HG03439 (cell line): ENCODE data around the gene PSMB10.
"Not testable (repeated sequence)": the region's sequence is repeated elsewhere in the genome, so short reads cannot be mapped to it uniquely, and the experiment has no call there.

Experiments used
- ATAC-seq: cut with Tn5 transposase; IDR thresholded peaks from one replicate; pipeline ENCODE4 v1.9.1; 2021; ENCODE audit warnings: mild to moderate bottlenecking, moderate library complexity; ENCODE audit not compliant: unreplicated experiment

PSMB10 gene

DNA sequence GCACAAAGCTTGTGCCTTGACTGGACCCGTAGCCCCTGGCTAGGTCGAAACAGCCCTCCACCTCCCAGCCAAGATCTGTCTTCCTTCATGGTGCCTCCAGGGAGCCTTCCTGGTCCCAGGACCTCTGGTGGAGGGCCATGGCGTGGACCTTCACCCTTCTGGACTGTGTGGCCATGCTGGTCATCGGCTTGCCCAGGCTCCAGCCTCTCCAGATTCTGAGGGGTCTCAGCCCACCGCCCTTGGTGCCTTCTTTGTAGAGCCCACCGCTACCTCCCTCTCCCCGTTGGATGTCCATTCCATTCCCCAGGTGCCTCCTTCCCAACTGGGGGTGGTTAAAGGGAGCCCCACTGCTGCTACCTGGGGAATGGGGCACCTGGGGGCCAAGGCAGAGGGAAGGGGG, 8.5 kb downstream of the PSMB10 start:
- ATAC-seq = no peak

DNA sequence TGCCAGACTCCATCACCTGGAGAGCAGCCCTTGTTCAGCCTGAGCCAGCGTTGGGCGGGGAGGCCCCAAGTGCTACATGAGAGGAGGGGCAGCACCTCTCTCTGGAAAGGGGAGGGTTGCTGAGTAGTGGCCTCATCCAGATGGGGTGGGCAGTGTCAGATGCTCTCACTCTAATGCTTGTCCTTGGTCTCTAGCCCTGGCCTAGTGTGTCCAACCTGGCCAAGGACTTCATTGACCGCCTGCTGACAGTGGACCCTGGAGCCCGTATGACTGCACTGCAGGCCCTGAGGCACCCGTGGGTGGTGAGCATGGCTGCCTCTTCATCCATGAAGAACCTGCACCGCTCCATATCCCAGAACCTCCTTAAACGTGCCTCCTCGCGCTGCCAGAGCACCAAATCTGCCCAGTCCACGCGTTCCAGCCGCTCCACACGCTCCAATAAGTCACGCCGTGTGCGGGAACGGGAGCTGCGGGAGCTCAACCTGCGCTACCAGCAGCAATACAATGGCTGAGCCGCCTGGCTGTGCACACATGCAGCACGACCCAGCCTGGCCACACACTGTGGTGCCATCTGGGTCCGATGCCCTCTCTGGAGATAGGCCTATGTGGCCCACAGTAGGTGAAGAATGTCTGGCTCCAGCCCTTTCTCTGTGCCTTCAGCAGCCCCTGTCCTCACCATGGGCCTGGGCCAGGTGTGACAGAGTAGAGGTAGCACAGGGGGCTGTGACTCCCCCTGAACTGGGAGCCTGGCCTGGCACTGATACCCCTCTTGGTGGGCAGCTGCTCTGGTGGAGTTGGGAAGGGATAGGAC, 9.3 kb downstream of the PSMB10 start:
- ATAC-seq = no peak

DNA sequence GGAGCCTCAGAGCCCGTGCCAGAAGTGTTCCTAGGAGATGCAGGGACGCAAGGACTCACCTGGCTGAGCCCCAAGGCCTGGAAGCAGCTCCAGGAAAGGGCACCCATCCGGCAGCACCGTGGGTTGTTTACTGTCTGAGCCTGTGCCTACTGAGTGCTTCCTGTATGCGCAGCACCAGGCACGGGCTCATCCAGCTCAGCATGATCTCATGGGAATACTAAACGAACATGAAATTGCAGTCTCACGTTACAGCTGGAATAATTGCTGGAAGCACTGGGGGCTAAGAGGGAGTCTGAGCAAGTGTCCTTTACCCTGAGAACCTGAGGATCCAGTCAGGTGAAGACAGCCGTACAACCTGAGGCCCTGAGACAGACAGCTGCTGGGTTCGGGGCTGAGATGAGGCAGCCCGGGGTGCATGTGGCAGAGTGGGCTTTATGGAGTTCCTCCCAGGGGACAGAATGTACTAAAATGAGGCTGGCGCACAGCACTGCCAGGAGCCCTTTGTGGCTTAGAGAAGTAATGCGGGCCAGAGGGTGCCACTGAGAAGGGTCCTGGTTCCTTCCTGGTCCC, 10.4 kb downstream of the PSMB10 start:
- ATAC-seq = no peak

DNA sequence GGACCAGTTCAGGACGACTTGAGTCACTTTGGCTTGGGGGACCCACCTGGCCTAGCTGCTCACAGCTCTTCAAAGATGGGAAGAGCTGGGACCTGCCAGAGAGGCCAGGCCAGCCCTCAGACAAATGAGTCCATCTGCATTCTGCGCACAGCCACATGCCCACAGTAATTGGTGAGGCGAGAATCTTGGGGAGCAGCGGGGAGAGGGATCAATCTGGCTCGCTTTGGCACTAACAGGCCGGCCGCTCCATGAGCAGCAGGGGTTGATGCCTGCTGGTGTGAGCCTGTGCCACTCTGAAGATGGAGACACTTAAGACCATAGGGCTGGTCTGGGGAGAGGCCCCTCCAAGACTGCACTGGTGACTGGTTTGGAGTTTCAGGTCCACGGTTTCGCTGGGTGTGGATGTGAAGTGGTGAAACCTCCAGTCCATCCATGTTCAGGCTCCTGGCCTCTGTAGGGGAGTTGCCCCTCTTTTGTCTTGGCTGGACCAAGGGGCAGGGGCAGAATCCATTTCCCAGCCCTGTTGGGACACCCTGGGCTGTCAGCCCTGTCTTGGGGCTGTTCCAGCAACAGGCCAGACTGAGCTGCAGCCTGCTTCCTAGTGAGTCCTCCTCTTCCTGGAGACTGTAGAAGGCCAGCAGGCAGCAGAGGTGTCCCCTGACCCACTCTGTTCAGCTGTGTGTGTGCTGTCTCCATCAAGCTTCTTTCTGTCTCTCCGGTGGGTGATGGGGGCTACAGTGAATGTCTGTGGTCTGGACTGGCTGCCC, 12.3 kb downstream of the PSMB10 start:
- ATAC-seq = no peak

GRCh38 chr16:67923414-67924116, 13.1 kb downstream of the PSMB10 start:
- ATAC-seq = no peak

DNA sequence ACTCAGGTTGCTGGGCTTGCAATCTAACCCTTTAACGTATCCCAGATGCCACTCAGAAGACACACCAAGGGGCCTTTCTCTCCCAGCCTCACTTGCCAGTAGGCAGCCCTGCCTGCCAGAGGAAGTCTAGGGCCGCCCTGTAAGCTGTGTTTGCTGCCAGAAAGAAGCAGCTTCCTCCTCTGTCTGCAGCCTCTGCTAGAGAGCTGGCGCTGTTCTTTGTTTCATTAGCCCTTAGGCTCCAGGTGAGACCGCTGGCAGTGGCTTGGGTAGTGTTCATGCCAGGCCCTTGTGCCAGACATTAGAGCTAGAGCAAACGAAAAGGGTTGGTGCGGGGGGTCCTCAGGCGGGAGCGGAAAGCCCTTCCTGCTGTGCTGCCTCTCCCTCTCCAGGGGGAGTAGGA, 13.9 kb downstream of the PSMB10 start:
- no peak for ATAC-seq

DNA sequence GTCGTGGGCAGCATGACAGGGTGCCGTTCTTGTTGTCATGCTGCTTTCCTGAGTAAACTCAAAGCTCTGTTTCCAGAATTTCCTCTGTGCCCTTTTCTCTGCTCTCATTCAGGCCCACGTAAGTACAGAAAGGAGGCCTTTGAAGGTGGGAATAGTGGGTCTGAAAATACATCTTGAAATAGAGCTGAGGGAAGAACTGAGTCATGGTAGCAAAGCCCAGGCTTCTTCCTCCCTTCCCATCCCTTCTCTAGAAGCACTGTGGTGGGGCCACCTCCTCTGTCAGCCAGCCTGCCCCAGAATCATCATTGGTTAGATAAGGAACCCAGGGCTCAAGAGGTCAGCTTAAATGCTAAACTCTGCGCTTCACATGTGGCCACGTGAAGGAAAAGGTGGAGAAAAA, 14.4 kb downstream of the PSMB10 start:
- ATAC-seq = no peak

- no peak for ATAC-seq
These were observed 16.9 kb downstream of the PSMB10 start for GRCh38 chr16:67919622-67920221.

DNA sequence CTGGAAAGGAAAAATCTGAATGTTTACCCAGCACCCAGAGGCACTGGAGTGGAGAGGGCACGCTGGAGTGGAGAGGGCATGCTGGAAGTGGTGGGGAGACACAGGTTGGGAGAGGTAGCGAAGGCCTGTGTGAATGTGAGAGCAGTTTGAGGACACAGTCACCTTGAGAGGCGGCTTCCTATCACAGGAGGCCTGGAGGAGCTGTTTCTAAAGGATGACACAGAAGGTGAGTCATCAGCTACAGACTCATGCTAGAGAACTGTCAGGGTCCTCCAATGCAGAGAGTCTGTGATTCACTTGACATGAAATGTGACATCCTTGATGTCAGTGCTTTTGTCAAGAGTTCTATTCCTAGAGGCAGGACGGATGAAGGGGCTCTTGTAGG, 18.8 kb downstream of the PSMB10 start:
- no peak for ATAC-seq

DNA sequence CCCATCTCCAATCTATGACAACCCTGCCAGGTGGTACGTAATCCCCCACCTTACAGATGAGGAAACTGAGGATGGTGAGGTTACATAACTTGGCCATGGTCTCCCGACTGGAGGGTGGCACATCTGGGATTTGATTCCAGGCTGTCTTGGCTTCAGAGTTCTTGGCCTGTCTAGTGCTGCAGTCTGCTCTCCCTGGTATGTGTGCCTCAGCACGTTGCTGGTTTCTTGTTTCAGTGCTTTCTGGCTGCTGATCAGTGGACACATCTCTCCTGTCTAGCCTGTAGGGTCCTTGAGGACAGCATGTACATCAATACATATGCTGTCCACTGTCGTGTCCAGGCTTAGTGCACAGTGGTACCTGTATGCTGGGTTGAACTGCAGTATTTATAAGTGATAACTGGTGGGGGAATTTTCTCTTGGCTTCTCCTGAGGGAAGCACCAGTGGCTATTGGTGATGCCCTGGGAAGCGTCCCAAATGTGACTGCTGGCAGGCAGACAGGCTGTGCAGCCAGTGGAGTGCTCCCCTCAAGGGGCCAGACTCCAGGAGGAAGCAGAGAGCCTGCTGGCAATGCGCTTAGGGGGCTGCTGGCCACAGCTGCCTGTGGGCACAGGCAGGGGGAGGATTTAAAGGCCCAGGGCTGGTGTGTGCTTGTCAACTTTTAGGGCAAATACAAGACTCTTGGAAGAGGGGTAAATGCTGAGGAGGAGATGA, 19.4 kb downstream of the PSMB10 start:
- no peak for ATAC-seq

GRCh38 chr16:67915831-67916723, 20.6 kb downstream of the PSMB10 start:
- ATAC-seq = no peak

- ATAC-seq = not testable (repeated sequence)
These were observed 21.2 kb downstream of the PSMB10 start for GRCh38 chr16:67915496-67915769.

DNA sequence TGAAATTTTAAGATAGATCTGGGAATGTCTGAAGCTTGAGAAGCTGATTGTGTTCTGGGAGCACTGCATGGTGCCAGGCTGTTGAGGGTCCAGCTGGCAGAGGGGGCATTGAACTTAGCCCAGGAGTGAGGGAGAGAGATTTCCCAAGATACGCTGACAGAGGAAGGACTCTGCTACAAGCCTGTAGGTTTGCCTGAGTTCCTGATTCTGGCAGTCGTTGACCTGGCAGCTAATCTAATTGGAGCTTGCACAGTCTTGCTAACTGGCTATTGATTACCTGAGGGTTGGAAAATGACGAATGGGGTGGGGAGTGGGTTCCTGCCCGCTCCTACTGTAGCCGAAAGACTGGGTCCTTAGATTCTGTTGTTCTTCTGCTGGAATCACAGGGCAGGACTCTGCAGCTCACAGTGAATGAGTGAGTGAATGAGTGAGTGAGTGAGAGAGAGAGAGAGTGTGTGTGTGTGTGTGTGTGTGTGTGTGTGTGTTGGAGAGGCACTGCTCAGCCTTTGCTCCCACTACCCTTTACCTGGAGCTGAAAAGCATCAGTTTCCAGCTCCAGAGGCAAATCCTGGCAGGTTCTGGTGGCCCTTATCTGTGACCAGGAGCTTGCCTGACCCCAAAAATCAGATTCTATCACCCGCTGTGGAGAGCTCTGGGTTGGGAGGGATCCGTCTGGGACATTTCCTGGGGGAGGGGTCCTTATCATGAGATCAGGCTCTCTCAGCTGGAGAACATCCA, 21.7 kb downstream of the PSMB10 start:
- ATAC-seq = no peak

DNA sequence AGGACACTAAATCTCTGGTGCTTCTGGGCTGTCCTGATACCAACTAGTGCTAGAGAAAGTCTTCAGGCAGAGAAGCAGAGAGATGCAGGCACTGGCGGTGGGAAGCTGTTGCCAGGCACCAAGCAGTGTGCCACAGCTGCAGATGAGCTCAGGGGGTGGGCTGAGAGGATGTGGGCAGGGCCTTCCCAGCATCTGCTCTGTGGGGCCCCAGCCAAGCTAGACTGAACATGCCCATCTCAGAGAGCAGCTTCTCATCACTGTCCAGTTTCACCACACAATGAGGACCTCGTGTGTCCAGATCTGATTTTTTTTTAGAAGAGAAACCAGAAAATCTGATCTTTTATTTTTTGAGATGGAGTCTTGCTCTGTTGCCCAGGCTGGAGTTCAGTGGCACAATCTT, 26.5 kb downstream of the PSMB10 start:
- ATAC-seq = no peak

- no peak for ATAC-seq
These were observed 27.5 kb downstream of the PSMB10 start for GRCh38 chr16:67909056-67909742.

DNA sequence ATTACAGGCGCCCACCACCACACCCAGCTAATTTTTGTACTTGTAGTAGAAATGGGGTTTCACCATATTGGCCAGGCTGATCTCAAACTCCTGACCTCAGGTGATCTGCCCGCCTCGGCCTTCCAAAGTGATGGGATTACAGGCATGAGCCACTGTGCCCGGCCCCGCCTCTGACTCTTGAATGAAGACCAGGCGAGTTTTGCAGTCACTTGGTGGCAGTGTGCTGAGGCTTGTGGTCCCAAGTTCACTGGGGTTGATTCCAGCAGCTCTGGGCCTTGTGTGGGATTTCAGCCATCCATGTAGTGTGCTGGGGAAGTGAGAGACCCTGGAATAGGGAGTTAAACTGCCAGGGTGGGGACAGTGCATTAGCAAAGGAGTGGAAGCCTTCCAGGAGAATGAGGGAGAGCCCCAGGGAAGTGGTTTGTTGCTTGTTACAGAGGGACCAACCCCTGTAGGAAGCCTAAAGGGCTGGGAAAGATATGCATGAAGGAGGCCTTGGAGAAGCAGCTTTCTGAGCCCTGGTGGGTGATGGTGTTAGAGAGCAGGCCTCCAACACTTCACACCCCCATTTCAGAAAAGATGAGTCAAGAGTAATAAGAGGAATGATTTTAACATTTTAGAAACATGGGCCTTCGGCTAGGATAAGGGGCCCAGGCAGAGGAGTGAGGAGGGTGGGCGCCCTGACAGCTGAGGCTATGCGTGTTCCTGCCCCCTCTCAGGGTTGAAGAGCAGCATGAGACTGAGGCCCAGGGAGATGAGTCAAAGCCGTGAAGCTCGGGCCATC, 29.1 kb downstream of the PSMB10 start:
- no peak for ATAC-seq

DNA sequence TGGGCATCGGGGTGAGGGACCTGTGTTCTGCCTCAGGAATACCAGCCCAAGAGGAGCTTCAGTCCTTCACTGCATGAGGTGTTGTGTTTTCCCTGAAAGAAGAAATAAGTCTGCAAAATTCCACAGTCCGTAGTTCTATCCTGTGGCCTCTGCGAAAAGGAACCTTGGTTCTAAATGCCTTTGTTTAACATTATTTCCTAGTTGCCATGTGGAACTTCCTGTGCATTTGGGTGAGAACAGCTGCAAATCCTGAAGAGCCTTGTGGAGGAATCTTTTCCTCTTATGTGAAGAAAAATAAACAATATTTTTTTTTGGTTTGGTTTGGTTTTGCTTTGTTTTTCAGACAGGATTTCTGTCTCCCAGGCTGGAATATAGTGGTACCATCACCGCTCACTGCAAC, 33.8 kb downstream of the PSMB10 start:
- ATAC-seq = no peak

GRCh38 chr16:67901734-67902133, 34.9 kb downstream of the PSMB10 start:
- ATAC-seq = no peak
